Measurements from ENCODE around the gene CRIP1.
A peak's percentile ranks its signal among the peaks of the same experiment; 100 is the strongest.

The CRIP1 gene

DNA sequence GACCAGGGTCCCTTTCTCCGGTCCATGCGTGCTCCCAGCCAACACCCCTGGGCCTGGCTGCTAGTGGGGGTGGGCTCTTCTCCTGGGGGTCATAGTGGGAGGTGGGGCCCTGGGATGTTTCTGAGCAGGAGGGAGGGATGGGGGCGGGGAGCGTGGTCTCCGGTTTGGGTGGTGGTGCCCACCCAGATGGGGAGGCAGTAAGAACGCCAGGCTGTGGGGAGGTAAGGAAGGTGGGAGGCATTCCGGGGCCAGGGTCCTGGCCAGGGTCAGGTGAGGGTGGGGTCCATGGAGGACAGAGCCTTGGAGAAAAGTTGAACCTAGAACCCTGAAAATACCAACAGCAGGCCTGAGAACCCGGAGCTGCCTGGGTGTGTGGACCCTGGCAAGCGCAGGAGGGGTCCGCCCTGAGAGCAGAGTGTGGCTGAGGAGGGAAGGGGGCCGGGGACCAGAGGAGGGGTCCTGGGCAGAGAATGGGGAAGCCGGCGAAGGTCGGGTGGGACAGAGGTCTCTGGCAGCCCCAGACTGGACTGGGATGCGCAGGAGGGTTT, 6.4 kb upstream of the CRIP1 start:
- no peaks in the 10 kb centered on the region for H3K9me3 ChIP-seq (ENCODE audit: control insufficient read depth, low read length)
- peak overlapping the region; percentile 60 for H4K91ac ChIP-seq (ENCODE audit: low read length)
- no peak overlapping the region for H3K23ac ChIP-seq (ENCODE audit: low read length in 2 of 2)
- no peak overlapping the region for H2BK5ac ChIP-seq (ENCODE audit: low read depth, low read length, poor library complexity, severe bottlenecking)
- H2BK120ac ChIP-seq (ENCODE audit: low read depth, low read length) = no peak overlapping the region
- peak overlapping the region; percentile 35 for H2BK15ac ChIP-seq (ENCODE audit: low read depth, poor library complexity, severe bottlenecking)
- 74% methylated on average over 15 of the region's 15 CpGs for WGBS
- H3K9ac ChIP-seq (ENCODE audit: low read length) = peak overlapping the region; percentile 97
- no peak overlapping the region for H3K4ac ChIP-seq (ENCODE audit: low read depth in 1 of 2, low read length in 2 of 2)
- H3K79me1 ChIP-seq (replicated peaks; ENCODE audit: low read length, poor library complexity, severe bottlenecking) = no peaks in the 10 kb centered on the region
- no peak overlapping the region for H2AFZ ChIP-seq (ENCODE audit: low read depth, low read length)
- no peak for DNase-seq
- H3K4me2 ChIP-seq (ENCODE audit: low read length, poor library complexity, severe bottlenecking) = peak overlapping the region; percentile 21
- H2AK5ac ChIP-seq (ENCODE audit: low read length, severe bottlenecking) = peak overlapping the region; percentile 21
- peak overlapping the region in 1 of 2 experiments; percentile 18 for H2BK12ac ChIP-seq (ENCODE audit: low read length in 2 of 2)
- peaks cover 16 to 22% of the 10 kb centered on the region in 2 experiments for H3K27me3 ChIP-seq (ENCODE audit: control insufficient read depth in 1 of 2, insufficient read depth in 1 of 2, low read length in 2 of 2)
- H4K8ac ChIP-seq (ENCODE audit: low read length) = peak overlapping the region; percentile 5
- no peak overlapping the region for H3K18ac ChIP-seq (ENCODE audit: low read depth in 1 of 2, low read length in 2 of 2)
- H3K27ac ChIP-seq (ENCODE audit: low read length, poor library complexity, severe bottlenecking) = no peak overlapping the region
- H3K4me3 ChIP-seq (ENCODE audit: insufficient read depth in 1 of 2, low read depth in 1 of 2, low read length in 2 of 2) = no peak overlapping the region
- no peak overlapping the region for H3K14ac ChIP-seq (ENCODE audit: low read length in 2 of 2)
- peaks cover 0 to 2% of the 10 kb centered on the region in 2 experiments for H3K36me3 ChIP-seq (ENCODE audit: control insufficient read depth in 1 of 2, insufficient read depth in 2 of 2, low read depth in 1 of 2, low read length in 2 of 2)
- H3K4me1 ChIP-seq (ENCODE audit: control insufficient read depth, insufficient read depth, low read depth, low read length) = peaks cover 73% of the 10 kb centered on the region

DNA sequence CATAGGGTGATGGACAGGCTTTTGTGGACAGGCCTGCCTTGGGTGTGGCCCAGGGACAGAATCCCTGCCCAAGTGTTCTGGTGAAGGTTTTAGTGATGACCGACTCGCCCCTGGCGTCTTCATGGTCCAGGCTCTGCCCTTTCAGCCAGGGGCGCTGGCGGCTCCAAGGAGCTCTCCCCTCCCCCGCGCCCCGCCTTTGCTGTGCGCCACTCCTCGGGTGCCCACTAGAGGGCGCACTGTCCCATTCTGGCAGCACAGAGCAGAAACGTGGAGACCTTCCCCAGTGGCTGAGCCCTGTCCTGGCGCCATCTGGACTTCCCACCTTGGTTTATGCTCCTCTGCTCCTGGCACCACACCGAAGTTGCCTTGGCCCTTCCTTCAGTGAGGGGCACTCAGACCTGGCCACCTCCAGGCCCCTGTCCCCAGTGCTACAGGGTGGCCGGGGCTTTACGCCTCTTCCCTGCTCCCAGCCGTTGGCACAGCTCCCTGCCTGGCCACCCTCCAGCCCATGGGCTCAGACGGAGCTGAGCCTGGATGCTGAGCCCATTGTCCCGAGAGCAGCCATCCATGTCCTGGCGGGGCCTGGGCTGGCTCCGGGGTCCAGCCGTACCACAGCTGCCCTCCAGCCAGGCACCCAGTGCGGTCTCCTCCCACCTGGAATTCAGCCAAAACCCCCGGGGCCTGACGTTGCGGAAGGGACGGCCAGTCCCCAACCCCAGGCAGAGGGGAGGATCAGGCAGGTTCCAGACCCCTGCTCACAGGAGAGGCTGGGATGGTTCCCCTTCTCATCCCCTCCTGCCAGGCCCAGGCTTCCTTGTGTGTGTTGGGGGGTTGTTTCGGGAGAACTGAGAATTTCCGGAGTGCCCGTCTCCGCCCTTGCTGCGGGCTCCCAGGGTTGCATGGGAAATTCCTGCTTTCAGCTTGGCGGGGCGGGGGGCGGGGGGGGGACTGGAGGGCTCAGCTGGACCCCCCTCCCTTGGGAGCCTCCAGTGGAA, 5.6 kb upstream of the CRIP1 start:
- H3K23ac ChIP-seq (ENCODE audit: low read length in 2 of 2) = no peak overlapping the region
- peak overlapping the region; percentile 85 for H4K91ac ChIP-seq (ENCODE audit: low read length)
- no peaks in the 10 kb centered on the region for H3K79me1 ChIP-seq (replicated peaks; ENCODE audit: low read length, poor library complexity, severe bottlenecking)
- peak overlapping the region; percentile 54 for H4K8ac ChIP-seq (ENCODE audit: low read length)
- peak overlapping the region; percentile 27 to 96 for H3K4ac ChIP-seq (ENCODE audit: low read depth in 1 of 2, low read length in 2 of 2)
- peak; percentile 92 for DNase-seq
- peak overlapping the region; percentile 59 for H2BK5ac ChIP-seq (ENCODE audit: low read depth, low read length, poor library complexity, severe bottlenecking)
- peak overlapping the region in 1 of 2 experiments; percentile 79 for H3K4me3 ChIP-seq (ENCODE audit: insufficient read depth in 1 of 2, low read depth in 1 of 2, low read length in 2 of 2)
- peak overlapping the region; percentile 71 to 95 for H3K18ac ChIP-seq (ENCODE audit: low read depth in 1 of 2, low read length in 2 of 2)
- peak overlapping the region; percentile 57 for H3K27ac ChIP-seq (ENCODE audit: low read length, poor library complexity, severe bottlenecking)
- 30% methylated on average over 32 of the region's 35 CpGs for WGBS
- H3K9ac ChIP-seq (ENCODE audit: low read length) = peak overlapping the region; percentile 97
- peaks cover 70% of the 10 kb centered on the region for H3K4me1 ChIP-seq (ENCODE audit: control insufficient read depth, insufficient read depth, low read depth, low read length)
- H2BK15ac ChIP-seq (ENCODE audit: low read depth, poor library complexity, severe bottlenecking) = peak overlapping the region; percentile 95
- H2BK120ac ChIP-seq (ENCODE audit: low read depth, low read length) = peak overlapping the region; percentile 39
- H3K36me3 ChIP-seq (ENCODE audit: control insufficient read depth in 1 of 2, insufficient read depth in 2 of 2, low read depth in 1 of 2, low read length in 2 of 2) = no peaks in the 10 kb centered on the region
- peak overlapping the region in 1 of 2 experiments; percentile 12 for H3K14ac ChIP-seq (ENCODE audit: low read length in 2 of 2)
- peak overlapping the region; percentile 21 for H2AK5ac ChIP-seq (ENCODE audit: low read length, severe bottlenecking)
- peaks cover 19 to 20% of the 10 kb centered on the region in 2 experiments for H3K27me3 ChIP-seq (ENCODE audit: control insufficient read depth in 1 of 2, insufficient read depth in 1 of 2, low read length in 2 of 2)
- no peaks in the 10 kb centered on the region for H3K9me3 ChIP-seq (ENCODE audit: control insufficient read depth, low read length)
- H2AFZ ChIP-seq (ENCODE audit: low read depth, low read length) = no peak overlapping the region
- peak overlapping the region; percentile 23 to 96 for H2BK12ac ChIP-seq (ENCODE audit: low read length in 2 of 2)
- H3K4me2 ChIP-seq (ENCODE audit: low read length, poor library complexity, severe bottlenecking) = peak overlapping the region; percentile 37

DNA sequence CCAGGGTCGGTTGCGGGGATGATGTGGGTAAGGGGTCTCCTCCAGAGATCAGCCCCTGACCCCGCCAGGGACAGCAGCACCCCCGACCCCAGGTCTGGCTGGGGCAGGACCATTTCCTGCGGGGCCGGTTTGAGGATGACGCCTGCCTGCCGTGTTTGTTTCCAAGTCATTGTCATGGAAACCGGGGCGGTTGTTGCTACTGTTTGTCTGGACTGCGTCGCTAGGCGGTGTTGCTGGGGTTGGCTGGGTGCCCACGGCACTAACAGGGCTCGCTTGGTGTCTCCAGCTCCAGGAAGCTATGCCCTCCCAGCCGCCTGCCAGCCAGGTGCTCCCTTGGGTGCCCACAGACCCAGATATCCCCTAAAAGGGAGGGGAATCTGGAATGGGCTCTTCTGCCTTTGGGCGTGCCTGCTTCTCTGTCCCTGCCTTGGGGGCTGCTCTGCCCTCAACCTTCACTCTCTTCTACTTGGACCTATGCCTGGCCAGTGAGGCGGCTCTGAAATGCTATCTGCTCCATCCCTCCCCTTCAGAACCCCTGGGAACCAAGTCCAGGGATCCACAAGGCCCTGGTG, 4.7 kb upstream of the CRIP1 start:
- H3K4ac ChIP-seq (ENCODE audit: low read depth in 1 of 2, low read length in 2 of 2) = peak overlapping the region; percentile 73 to 93
- H3K23ac ChIP-seq (ENCODE audit: low read length in 2 of 2) = no peak overlapping the region
- peak overlapping the region in 1 of 2 experiments; percentile 62 for H3K4me3 ChIP-seq (ENCODE audit: insufficient read depth in 1 of 2, low read depth in 1 of 2, low read length in 2 of 2)
- H3K14ac ChIP-seq (ENCODE audit: low read length in 2 of 2) = peak overlapping the region in 1 of 2 experiments; percentile 13
- no peaks in the 10 kb centered on the region for H3K79me1 ChIP-seq (replicated peaks; ENCODE audit: low read length, poor library complexity, severe bottlenecking)
- peaks cover 20 to 25% of the 10 kb centered on the region in 2 experiments for H3K27me3 ChIP-seq (ENCODE audit: control insufficient read depth in 1 of 2, insufficient read depth in 1 of 2, low read length in 2 of 2)
- no peak overlapping the region for H2AK5ac ChIP-seq (ENCODE audit: low read length, severe bottlenecking)
- peak overlapping the region; percentile 87 for H4K91ac ChIP-seq (ENCODE audit: low read length)
- peak overlapping the region; percentile 97 for H3K9ac ChIP-seq (ENCODE audit: low read length)
- peak; percentile 99 for DNase-seq
- H4K8ac ChIP-seq (ENCODE audit: low read length) = peak overlapping the region; percentile 88
- H3K27ac ChIP-seq (ENCODE audit: low read length, poor library complexity, severe bottlenecking) = peak overlapping the region; percentile 14
- peak overlapping the region; percentile 67 to 89 for H3K18ac ChIP-seq (ENCODE audit: low read depth in 1 of 2, low read length in 2 of 2)
- no peaks in the 10 kb centered on the region for H3K36me3 ChIP-seq (ENCODE audit: control insufficient read depth in 1 of 2, insufficient read depth in 2 of 2, low read depth in 1 of 2, low read length in 2 of 2)
- no peak overlapping the region for H2AFZ ChIP-seq (ENCODE audit: low read depth, low read length)
- H2BK15ac ChIP-seq (ENCODE audit: low read depth, poor library complexity, severe bottlenecking) = peak overlapping the region; percentile 75
- peak overlapping the region; percentile 75 to 88 for H2BK12ac ChIP-seq (ENCODE audit: low read length in 2 of 2)
- no peaks in the 10 kb centered on the region for H3K9me3 ChIP-seq (ENCODE audit: control insufficient read depth, low read length)
- H2BK120ac ChIP-seq (ENCODE audit: low read depth, low read length) = peak overlapping the region; percentile 95
- peak overlapping the region; percentile 15 for H3K4me2 ChIP-seq (ENCODE audit: low read length, poor library complexity, severe bottlenecking)
- H2BK5ac ChIP-seq (ENCODE audit: low read depth, low read length, poor library complexity, severe bottlenecking) = no peak overlapping the region
- H3K4me1 ChIP-seq (ENCODE audit: control insufficient read depth, insufficient read depth, low read depth, low read length) = peaks cover 62% of the 10 kb centered on the region
- WGBS = 7% methylated on average over 18 of the region's 18 CpGs

Data from mesenchymal stem cell (in vitro differentiated cells and primary cell).